WTC11 (cell line): ENCODE measurements around the gene IFNAR1. TPM values are rescaled to one million over a fixed set of nuclear protein-coding genes. Genes with fewer than 3 reads are reported as not detected.

Source experiments
- ATAC-seq: fragments of 200-7000 bp; cut with Tn5 transposase; 2 replicates; pipeline ENCODE4 v1.10.0; 2021; ENCODE audit warnings: mild to moderate bottlenecking, moderate library complexity
- CTCF ChIA-PET: fragments of 300-600 bp; sonication (Branson Sonifier 250); formaldehyde crosslinking; loops from one replicate; lab custom pipeline; 2021; ENCODE audit warnings: antibody characterized with exemption; lab: Charles Lee
- POLR2A ChIA-PET: fragments of 350-600 bp; sonication (Branson Sonifier 250); formaldehyde crosslinking; loops from one replicate; lab custom pipeline; 2021; ENCODE audit warnings: antibody characterized with exemption; lab: Charles Lee
- DNase-seq: peaks from one replicate; pipeline ENCODE4 v3.0.0; 2021; ENCODE audit warnings: low spot score
- H3K27ac Mint-ChIP-seq: 2 replicates; pipeline ENCODE4 v1.8.0; 2021; ENCODE audit warnings: mixed read lengths
- H3K27me3 Mint-ChIP-seq: 2 replicates; pipeline ENCODE4 v1.8.0; 2021; ENCODE audit warnings: low read depth, mild to moderate bottlenecking, moderate library complexity, mixed read lengths
- H3K36me3 Mint-ChIP-seq: 2 replicates; pipeline ENCODE4 v1.8.0; 2021; ENCODE audit warnings: mixed read lengths
- H3K4me1 Mint-ChIP-seq: 2 replicates; pipeline ENCODE4 v1.8.0; 2022; ENCODE audit warnings: mixed read lengths
- H3K4me3 Mint-ChIP-seq: 2 replicates; pipeline ENCODE4 v1.8.0; 2021; ENCODE audit warnings: mild to moderate bottlenecking, moderate library complexity, mixed read lengths
- H3K9me3 Mint-ChIP-seq: 2 replicates; pipeline ENCODE4 v1.8.0; 2021; ENCODE audit warnings: mixed read lengths
- ATF1 ChIP-seq: sonication (generic); formaldehyde crosslinking; IDR thresholded peaks from 2 replicates; pipeline ENCODE4 v1.8.1; 2023; ENCODE audit warnings: mild to moderate bottlenecking, moderate library complexity, missing genetic modification reagents
- ATF3 ChIP-seq: sonication (generic); formaldehyde crosslinking; conservative IDR thresholded peaks from 2 replicates; pipeline ENCODE4 v1.8.1; 2022; ENCODE audit warnings: mild to moderate bottlenecking, missing genetic modification reagents
- E2F1 ChIP-seq: sonication (generic); formaldehyde crosslinking; IDR thresholded peaks from 2 replicates; pipeline ENCODE4 v1.8.0; 2022; ENCODE audit warnings: mild to moderate bottlenecking, missing genetic modification reagents
- EMX1 ChIP-seq: fragments of 250-450 bp; sonication (Bioruptor Pico); IDR thresholded peaks from 2 replicates; pipeline ENCODE4 v1.8.0; 2021; ENCODE audit warnings: mild to moderate bottlenecking
- ERG ChIP-seq: fragments of 250-450 bp; sonication (Bioruptor Pico); IDR thresholded peaks from 2 replicates; pipeline ENCODE4 v1.8.0; 2021; ENCODE audit warnings: mild to moderate bottlenecking
- FOXK1 ChIP-seq: sonication (generic); formaldehyde crosslinking; IDR thresholded peaks from 2 replicates; pipeline ENCODE4 v1.8.0; 2022; ENCODE audit warnings: mild to moderate bottlenecking, moderate library complexity, missing genetic modification reagents
- FOXP1 ChIP-seq: sonication (generic); formaldehyde crosslinking; IDR thresholded peaks from 2 replicates; pipeline ENCODE4 v1.8.0; 2022; ENCODE audit warnings: missing genetic modification reagents, mild to moderate bottlenecking, moderate library complexity, borderline replicate concordance
- GTF2I ChIP-seq: fragments of 250-450 bp; sonication (Bioruptor Pico); conservative IDR thresholded peaks from 2 replicates; pipeline ENCODE4 v1.4.0; 2021; ENCODE audit warnings: mild to moderate bottlenecking
- JUN ChIP-seq: sonication (generic); formaldehyde crosslinking; IDR thresholded peaks from 2 replicates; pipeline ENCODE4 v1.8.0; 2023; ENCODE audit warnings: mild to moderate bottlenecking, missing genetic modification reagents
- MLX ChIP-seq: sonication (generic); formaldehyde crosslinking; IDR thresholded peaks from 2 replicates; pipeline ENCODE4 v1.8.1; 2023; ENCODE audit warnings: mild to moderate bottlenecking, missing genetic modification reagents, moderate library complexity
- MYBL2 ChIP-seq: sonication (generic); formaldehyde crosslinking; IDR thresholded peaks from 2 replicates; pipeline ENCODE4 v1.8.1; 2023; ENCODE audit warnings: mild to moderate bottlenecking, moderate library complexity, missing genetic modification reagents
- NFATC4 ChIP-seq: fragments of 250-450 bp; sonication (Bioruptor Pico); IDR thresholded peaks from 2 replicates; pipeline ENCODE4 v1.9.0; 2021; ENCODE audit warnings: mild to moderate bottlenecking
- NFE2L1 ChIP-seq: sonication (generic); formaldehyde crosslinking; IDR thresholded peaks from 2 replicates; pipeline ENCODE4 v1.8.1; 2023; ENCODE audit warnings: missing genetic modification reagents
- NR2C2 ChIP-seq: sonication (generic); formaldehyde crosslinking; IDR thresholded peaks from 2 replicates; pipeline ENCODE4 v1.8.0; 2022; ENCODE audit warnings: mild to moderate bottlenecking, missing genetic modification reagents
- PRRX2 ChIP-seq: fragments of 250-450 bp; sonication (Bioruptor Pico); IDR thresholded peaks from 2 replicates; pipeline ENCODE4 v1.8.0; 2021; ENCODE audit warnings: mild to moderate bottlenecking
- SMAD4 ChIP-seq: sonication (generic); formaldehyde crosslinking; IDR thresholded peaks from 2 replicates; pipeline ENCODE4 v1.8.0; 2022; ENCODE audit warnings: mild to moderate bottlenecking, missing genetic modification reagents
- SOX15 ChIP-seq: fragments of 250-450 bp; sonication (Bioruptor Pico); IDR thresholded peaks from 2 replicates; pipeline ENCODE4 v1.9.0; 2021; ENCODE audit warnings: mild to moderate bottlenecking
- TEAD4 ChIP-seq: sonication (generic); formaldehyde crosslinking; IDR thresholded peaks from 2 replicates; pipeline ENCODE4 v1.8.0; 2022; ENCODE audit warnings: mild to moderate bottlenecking, missing genetic modification reagents
- TP53 ChIP-seq: sonication (generic); formaldehyde crosslinking; IDR thresholded peaks from 2 replicates; pipeline ENCODE4 v1.8.1; 2023; ENCODE audit warnings: mild to moderate bottlenecking, missing genetic modification reagents
- ZNF263 ChIP-seq: sonication (generic); formaldehyde crosslinking; IDR thresholded peaks from 2 replicates; pipeline ENCODE4 v1.8.1; 2022; ENCODE audit warnings: low read depth, mild to moderate bottlenecking, moderate library complexity, missing genetic modification reagents
- ZNF423 ChIP-seq: fragments of 250-450 bp; sonication (Bioruptor Pico); IDR thresholded peaks from 2 replicates; pipeline ENCODE4 v2.1.2; 2022; ENCODE audit warnings: mild to moderate bottlenecking, moderate library complexity
- total RNA-seq: library from RNA; stranded (reverse); gene quantifications from 3 replicates; pipeline ENCODE4 v1.2.3, GENCODE V29; 2021
- TF ChIP-seq, protein P1 (sequence below): sonication (generic); formaldehyde crosslinking; IDR thresholded peaks from 2 replicates; pipeline ENCODE4 v1.8.1; 2023; ENCODE audit warnings: mild to moderate bottlenecking, missing genetic modification reagents, moderate library complexity
- TF ChIP-seq, protein P2 (sequence below): sonication (generic); formaldehyde crosslinking; IDR thresholded peaks from 2 replicates; pipeline ENCODE4 v1.8.1; 2023; ENCODE audit warnings: mild to moderate bottlenecking, missing genetic modification reagents
- TF ChIP-seq, protein P3 (sequence below): sonication (generic); formaldehyde crosslinking; IDR thresholded peaks from 2 replicates; pipeline ENCODE4 v1.8.1; 2023; ENCODE audit warnings: mild to moderate bottlenecking, missing genetic modification reagents, borderline replicate concordance
- TF ChIP-seq, protein P4 (sequence below): sonication (generic); formaldehyde crosslinking; IDR thresholded peaks from 2 replicates; pipeline ENCODE4 v1.8.0; 2023; ENCODE audit warnings: mild to moderate bottlenecking, missing genetic modification reagents

IFNAR1 gene
- total RNA-seq, 1 experiment from 2014 or later: 12.2 TPM

- no peak for TF ChIP-seq NFE2L1
- TF ChIP-seq GTF2I (CRISPR knock-in tag): no peak
- TF ChIP-seq, protein P1, sequence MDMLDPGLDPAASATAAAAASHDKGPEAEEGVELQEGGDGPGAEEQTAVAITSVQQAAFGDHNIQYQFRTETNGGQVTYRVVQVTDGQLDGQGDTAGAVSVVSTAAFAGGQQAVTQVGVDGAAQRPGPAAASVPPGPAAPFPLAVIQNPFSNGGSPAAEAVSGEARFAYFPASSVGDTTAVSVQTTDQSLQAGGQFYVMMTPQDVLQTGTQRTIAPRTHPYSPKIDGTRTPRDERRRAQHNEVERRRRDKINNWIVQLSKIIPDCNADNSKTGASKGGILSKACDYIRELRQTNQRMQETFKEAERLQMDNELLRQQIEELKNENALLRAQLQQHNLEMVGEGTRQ (CRISPR knock-in tag): no peak
- TF ChIP-seq FOXP1 (CRISPR knock-in tag): no peak
- no peak for TF ChIP-seq MLX (CRISPR knock-in tag)
- TF ChIP-seq, protein P2, sequence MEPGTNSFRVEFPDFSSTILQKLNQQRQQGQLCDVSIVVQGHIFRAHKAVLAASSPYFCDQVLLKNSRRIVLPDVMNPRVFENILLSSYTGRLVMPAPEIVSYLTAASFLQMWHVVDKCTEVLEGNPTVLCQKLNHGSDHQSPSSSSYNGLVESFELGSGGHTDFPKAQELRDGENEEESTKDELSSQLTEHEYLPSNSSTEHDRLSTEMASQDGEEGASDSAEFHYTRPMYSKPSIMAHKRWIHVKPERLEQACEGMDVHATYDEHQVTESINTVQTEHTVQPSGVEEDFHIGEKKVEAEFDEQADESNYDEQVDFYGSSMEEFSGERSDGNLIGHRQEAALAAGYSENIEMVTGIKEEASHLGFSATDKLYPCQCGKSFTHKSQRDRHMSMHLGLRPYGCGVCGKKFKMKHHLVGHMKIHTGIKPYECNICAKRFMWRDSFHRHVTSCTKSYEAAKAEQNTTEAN: no peak
- no peak for TF ChIP-seq SMAD4 (CRISPR knock-in tag)
- no peak for TF ChIP-seq ZNF263 (CRISPR knock-in tag)
- no peak for TF ChIP-seq TP53
- no peak for TF ChIP-seq ATF3
- no peak for TF ChIP-seq FOXK1 (CRISPR knock-in tag)
- TF ChIP-seq ATF1: no peak
- no peak for TF ChIP-seq EMX1 (CRISPR knock-in tag)
- TF ChIP-seq NFATC4 (CRISPR knock-in tag): no peak
- TF ChIP-seq, protein P3, sequence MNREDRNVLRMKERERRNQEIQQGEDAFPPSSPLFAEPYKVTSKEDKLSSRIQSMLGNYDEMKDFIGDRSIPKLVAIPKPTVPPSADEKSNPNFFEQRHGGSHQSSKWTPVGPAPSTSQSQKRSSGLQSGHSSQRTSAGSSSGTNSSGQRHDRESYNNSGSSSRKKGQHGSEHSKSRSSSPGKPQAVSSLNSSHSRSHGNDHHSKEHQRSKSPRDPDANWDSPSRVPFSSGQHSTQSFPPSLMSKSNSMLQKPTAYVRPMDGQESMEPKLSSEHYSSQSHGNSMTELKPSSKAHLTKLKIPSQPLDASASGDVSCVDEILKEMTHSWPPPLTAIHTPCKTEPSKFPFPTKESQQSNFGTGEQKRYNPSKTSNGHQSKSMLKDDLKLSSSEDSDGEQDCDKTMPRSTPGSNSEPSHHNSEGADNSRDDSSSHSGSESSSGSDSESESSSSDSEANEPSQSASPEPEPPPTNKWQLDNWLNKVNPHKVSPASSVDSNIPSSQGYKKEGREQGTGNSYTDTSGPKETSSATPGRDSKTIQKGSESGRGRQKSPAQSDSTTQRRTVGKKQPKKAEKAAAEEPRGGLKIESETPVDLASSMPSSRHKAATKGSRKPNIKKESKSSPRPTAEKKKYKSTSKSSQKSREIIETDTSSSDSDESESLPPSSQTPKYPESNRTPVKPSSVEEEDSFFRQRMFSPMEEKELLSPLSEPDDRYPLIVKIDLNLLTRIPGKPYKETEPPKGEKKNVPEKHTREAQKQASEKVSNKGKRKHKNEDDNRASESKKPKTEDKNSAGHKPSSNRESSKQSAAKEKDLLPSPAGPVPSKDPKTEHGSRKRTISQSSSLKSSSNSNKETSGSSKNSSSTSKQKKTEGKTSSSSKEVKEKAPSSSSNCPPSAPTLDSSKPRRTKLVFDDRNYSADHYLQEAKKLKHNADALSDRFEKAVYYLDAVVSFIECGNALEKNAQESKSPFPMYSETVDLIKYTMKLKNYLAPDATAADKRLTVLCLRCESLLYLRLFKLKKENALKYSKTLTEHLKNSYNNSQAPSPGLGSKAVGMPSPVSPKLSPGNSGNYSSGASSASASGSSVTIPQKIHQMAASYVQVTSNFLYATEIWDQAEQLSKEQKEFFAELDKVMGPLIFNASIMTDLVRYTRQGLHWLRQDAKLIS (CRISPR knock-in tag): no peak
These were observed 11.2 kb upstream of the IFNAR1 start for GRCh38 chr21:33313611-33314010.

DNA sequence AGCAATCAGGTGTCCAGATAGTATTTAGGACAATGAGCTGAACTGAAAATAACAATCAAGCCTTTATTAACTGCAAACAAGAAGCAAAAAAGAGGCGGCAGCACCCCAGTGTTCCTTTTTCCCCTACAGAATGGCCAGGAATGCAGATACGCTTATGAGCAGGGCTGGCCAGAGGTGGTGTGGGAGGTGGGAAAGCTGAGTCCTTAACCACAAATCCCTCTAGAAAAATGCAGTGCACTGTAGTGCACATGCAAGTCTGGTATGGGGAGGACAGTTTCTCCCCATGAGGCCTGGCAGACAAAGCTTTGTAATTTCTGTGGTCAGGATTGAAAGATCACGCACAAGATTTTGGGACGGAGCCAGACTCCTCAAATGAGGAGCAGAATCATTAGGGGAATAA, 10.7 kb upstream of the IFNAR1 start:
- Mint-ChIP-seq H3K27me3 (no peaks in the 10 kb centered on the region; the same call in 1 of the 2 replicates), H3K9me3 (peaks cover 5% of the 10 kb centered on the region), H3K4me1 (no peaks in the 10 kb centered on the region), H3K36me3 (no peaks in the 10 kb centered on the region), H3K4me3 (no peak overlapping the region), H3K27ac (no peak overlapping the region)
- DNase-seq: no peak
- ATAC-seq: no peak
- ChIA-PET POLR2A (no interaction called here), CTCF (interaction anchor here (1.2 kb wide), 2 partner anchors 12 to 117 kb away, joined by 3 read pairs; no protein-coding TSS in a partner anchor)
- TF ChIP-seq, protein P4, sequence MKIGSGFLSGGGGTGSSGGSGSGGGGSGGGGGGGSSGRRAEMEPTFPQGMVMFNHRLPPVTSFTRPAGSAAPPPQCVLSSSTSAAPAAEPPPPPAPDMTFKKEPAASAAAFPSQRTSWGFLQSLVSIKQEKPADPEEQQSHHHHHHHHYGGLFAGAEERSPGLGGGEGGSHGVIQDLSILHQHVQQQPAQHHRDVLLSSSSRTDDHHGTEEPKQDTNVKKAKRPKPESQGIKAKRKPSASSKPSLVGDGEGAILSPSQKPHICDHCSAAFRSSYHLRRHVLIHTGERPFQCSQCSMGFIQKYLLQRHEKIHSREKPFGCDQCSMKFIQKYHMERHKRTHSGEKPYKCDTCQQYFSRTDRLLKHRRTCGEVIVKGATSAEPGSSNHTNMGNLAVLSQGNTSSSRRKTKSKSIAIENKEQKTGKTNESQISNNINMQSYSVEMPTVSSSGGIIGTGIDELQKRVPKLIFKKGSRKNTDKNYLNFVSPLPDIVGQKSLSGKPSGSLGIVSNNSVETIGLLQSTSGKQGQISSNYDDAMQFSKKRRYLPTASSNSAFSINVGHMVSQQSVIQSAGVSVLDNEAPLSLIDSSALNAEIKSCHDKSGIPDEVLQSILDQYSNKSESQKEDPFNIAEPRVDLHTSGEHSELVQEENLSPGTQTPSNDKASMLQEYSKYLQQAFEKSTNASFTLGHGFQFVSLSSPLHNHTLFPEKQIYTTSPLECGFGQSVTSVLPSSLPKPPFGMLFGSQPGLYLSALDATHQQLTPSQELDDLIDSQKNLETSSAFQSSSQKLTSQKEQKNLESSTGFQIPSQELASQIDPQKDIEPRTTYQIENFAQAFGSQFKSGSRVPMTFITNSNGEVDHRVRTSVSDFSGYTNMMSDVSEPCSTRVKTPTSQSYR (CRISPR knock-in tag): no peak
- TF ChIP-seq JUN (CRISPR knock-in tag) (no peak), NR2C2 (CRISPR knock-in tag) (no peak), ZNF423 (CRISPR knock-in tag) (no peak), TEAD4 (no peak), E2F1 (no peak), PRRX2 (no peak), FOXK1 (CRISPR knock-in tag) (no peak), ERG (CRISPR knock-in tag) (no peak), SOX15 (CRISPR knock-in tag) (no peak), MYBL2 (CRISPR knock-in tag) (no peak)

More at GRCh38 chr21:33313611-33314010, 11.2 kb upstream of the IFNAR1 start:
- DNase-seq (no peak), ATAC-seq (no peak)
- H3K4me3 Mint-ChIP-seq: no peak overlapping the region
- no peaks in the 10 kb centered on the region for H3K36me3 Mint-ChIP-seq
- peaks cover 5% of the 10 kb centered on the region for H3K9me3 Mint-ChIP-seq
- no peaks in the 10 kb centered on the region for H3K4me1 Mint-ChIP-seq
- no peaks in the 10 kb centered on the region; the same call in 1 of the 2 replicates for H3K27me3 Mint-ChIP-seq
- POLR2A ChIA-PET: no interaction called here
- CTCF ChIA-PET: interaction anchor here (1.2 kb wide), 2 partner anchors 12 to 117 kb away, joined by 3 read pairs; no protein-coding TSS in a partner anchor
- H3K27ac Mint-ChIP-seq: no peak overlapping the region
